Kidney (tissue), 14 donors: ENCODE measurements around the gene CRYBA2. TPM values are rescaled to one million over a fixed set of nuclear protein-coding genes. Genes with fewer than 3 reads are reported as not detected.

ENCODE experiments used
- DNase-seq, 5 donors: peaks; one replicate each; pipeline ENCODE4 v3.0.0-alpha.2; 2013 to 2020
- FAIRE-seq: peaks from 2 replicates; lab custom pipeline; 2012; peaks lifted over from hg19 to GRCh38; lab: Jason Lieb, UNC
- H3K27ac ChIP-seq, 2 donors: one replicate each; pipeline ENCODE4 v1.7.0; 2013; ENCODE audit warnings: low read depth in 2 of 2, low read length in 2 of 2, inconsistent platforms in 1 of 2
- H3K27me3 ChIP-seq: one replicate; pipeline ENCODE4 v1.7.1; 2013; ENCODE audit warnings: low read length, inconsistent platforms; ENCODE audit not compliant: control insufficient read depth, insufficient read depth
- H3K36me3 ChIP-seq, 3 donors: one replicate each; pipeline versions ENCODE4 v1.7.0 to v1.7.1; 2013; ENCODE audit warnings: low read length in 3 of 3, control low read depth in 1 of 3, inconsistent platforms in 1 of 3; ENCODE audit not compliant: insufficient read depth in 3 of 3, control insufficient read depth in 2 of 3
- H3K4me1 ChIP-seq, 3 donors: one replicate each; pipeline versions ENCODE4 v1.7.0 to v1.7.1; 2013; ENCODE audit warnings: low read length in 3 of 3, inconsistent platforms in 1 of 3, low read depth in 1 of 3; ENCODE audit not compliant: control insufficient read depth in 2 of 3, insufficient read depth in 2 of 3
- H3K4me3 ChIP-seq, 3 donors: one replicate each; pipeline versions ENCODE4 v1.7.0 to v1.8.1; 2013; ENCODE audit warnings: low read length in 3 of 3, control low read depth in 1 of 3, inconsistent platforms in 1 of 3
- H3K9ac ChIP-seq, 3 donors: one replicate each; pipeline versions ENCODE4 v1.7.0 to v1.7.1; 2013; ENCODE audit warnings: low read length in 3 of 3, control low read depth in 1 of 3, inconsistent platforms in 1 of 3
- H3K9me3 ChIP-seq, 3 donors: one replicate each; pipeline versions ENCODE4 v1.7.0 to v1.7.1; 2013; ENCODE audit warnings: low read length in 3 of 3, control low read depth in 1 of 3, inconsistent platforms in 1 of 3; ENCODE audit not compliant: control insufficient read depth in 2 of 3, insufficient read depth in 1 of 3
- intact Hi-C: fragments of 100-400 bp; cut with DNase I; formaldehyde crosslinking; loops from one replicate; pipeline ENCODE4 v1.11.1; 2022
- polyA plus RNA-seq: library from polyadenylated mRNA; stranded (reverse); fragments of 350-450 nt; fragmentation: Illumina TruSeq; extraction: RNeasy Lipid Tissue Mini Kit (QIAGEN cat#74804); gene quantifications from one replicate; pipeline ENCODE4 v1.2.3, GENCODE V29; 2014; ENCODE audit warnings: low read depth, low replicate concordance; ENCODE audit not compliant: insufficient read depth
- total RNA-seq: library from RNA; stranded (reverse); fragmentation: NEBNext Ultra II Directional; extraction: Animal tissue kit (Norgen Biotek cat#: 25700); gene quantifications from one replicate; pipeline ENCODE4 v1.2.1, GENCODE V29; 2021
- TF ChIP-seq, protein P1 (sequence below): IDR thresholded peaks from 3 replicates; pipeline ENCODE4 v1.5.1; 2012; ENCODE audit warnings: mild to moderate bottlenecking, moderate library complexity, borderline replicate concordance; ENCODE audit not compliant: insufficient read depth; ENCODE audit errors: extremely low read depth
- donor health status: control.
- donor health status: control.
- donor health status: control.
- donor health status: control.
- donor health status: control.
- donor health status: DM: yes; HTN: yes; CAD: no.
- donor health status: Normal renal cell carcinoma (clear cell type).

The CRYBA2 gene
- total and polyA plus RNA-seq, 2 donors from 2014 or later = not detected

DNA sequence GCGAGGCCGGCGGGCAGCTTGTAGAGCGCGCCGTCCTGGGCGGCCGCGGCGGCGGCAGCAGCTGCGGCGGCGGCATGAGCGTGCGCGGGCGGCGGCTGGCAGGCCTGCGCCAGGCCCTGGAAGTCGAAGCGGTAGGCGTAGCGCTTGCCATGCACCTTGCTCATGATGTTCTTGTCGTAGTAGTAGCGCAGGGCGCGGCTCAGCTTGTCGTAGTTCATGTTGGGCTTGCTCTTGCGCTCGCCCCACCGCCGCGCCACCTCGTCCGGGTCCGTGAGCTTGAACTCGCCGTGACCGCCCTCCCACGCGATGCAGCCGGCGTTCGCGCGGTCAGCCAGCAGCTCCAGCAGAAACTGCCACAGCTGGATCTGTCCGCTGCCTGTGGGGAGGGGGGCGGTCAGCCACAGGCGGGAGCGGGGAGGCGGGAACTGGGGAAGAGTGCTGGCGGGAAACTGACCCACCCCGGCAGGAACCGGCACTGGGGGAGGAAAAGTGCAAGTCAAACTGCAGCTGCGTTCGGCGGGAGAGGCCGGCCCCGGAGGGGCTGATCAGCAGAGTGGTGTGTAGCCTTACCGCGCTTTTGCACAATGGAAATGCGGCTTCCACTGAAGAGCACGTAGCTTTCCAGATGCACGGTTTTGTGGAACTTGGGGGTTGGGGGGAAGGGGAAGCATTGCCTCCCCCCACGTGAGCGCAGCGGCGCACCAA lies 11.2 kb downstream of the CRYBA2 start:
- Histone ChIP-seq H3K4me1 (peaks cover 0 to 13% (median 4%) of the 10 kb centered on the region in 3 donors), H3K9ac (no peak overlapping the region), H3K27ac (no peak overlapping the region), H3K36me3 (no peaks in the 10 kb centered on the region), H3K27me3 (peaks cover 49% of the 10 kb centered on the region), H3K9me3 (no peaks in the 10 kb centered on the region), H3K4me3 (peak overlapping the region in 1 of 3 donors; percentile 21)
- TF ChIP-seq, protein P1, sequence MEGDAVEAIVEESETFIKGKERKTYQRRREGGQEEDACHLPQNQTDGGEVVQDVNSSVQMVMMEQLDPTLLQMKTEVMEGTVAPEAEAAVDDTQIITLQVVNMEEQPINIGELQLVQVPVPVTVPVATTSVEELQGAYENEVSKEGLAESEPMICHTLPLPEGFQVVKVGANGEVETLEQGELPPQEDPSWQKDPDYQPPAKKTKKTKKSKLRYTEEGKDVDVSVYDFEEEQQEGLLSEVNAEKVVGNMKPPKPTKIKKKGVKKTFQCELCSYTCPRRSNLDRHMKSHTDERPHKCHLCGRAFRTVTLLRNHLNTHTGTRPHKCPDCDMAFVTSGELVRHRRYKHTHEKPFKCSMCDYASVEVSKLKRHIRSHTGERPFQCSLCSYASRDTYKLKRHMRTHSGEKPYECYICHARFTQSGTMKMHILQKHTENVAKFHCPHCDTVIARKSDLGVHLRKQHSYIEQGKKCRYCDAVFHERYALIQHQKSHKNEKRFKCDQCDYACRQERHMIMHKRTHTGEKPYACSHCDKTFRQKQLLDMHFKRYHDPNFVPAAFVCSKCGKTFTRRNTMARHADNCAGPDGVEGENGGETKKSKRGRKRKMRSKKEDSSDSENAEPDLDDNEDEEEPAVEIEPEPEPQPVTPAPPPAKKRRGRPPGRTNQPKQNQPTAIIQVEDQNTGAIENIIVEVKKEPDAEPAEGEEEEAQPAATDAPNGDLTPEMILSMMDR = no peak
- FAIRE-seq (no peak), DNase-seq (peak; percentile 52 to 76 (median 68))
- intact Hi-C loops = no loop called here

DNA sequence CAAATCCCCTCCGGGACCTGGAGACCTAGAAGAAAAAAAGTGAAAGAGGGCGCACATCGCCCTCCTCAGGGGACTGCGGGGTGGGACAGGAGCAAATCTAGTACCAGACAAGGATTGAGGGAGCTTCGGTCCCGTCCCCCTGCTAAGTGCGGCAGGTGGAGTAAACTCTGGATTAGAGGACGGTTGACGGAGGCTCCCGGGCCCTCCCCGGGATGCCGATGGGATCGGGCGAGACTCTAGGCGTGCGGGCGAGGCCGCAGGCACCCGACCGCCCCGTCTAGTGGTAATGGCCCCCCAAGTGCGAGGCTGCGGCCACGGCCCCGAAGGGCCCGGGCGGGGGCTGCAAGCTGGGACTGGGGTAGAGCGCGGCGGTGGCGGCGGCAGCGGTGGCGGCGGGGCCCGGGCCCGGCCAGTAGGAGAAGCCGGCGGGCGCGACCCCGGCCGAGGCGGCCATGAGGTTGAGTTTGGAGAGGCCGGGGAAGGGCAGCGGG lies 11.8 kb downstream of the CRYBA2 start:
- DNase-seq (peak in 2 of 5 donors; percentile 38 to 65), FAIRE-seq (no peak)
- Histone ChIP-seq H3K27ac (no peak overlapping the region), H3K36me3 (no peaks in the 10 kb centered on the region), H3K4me3 (no peak overlapping the region), H3K4me1 (peaks cover 0 to 13% (median 4%) of the 10 kb centered on the region in 3 donors), H3K27me3 (peaks cover 47% of the 10 kb centered on the region), H3K9me3 (no peaks in the 10 kb centered on the region), H3K9ac (no peak overlapping the region)
- intact Hi-C loops = no loop called here
- TF ChIP-seq, protein P1 = no peak

DNA sequence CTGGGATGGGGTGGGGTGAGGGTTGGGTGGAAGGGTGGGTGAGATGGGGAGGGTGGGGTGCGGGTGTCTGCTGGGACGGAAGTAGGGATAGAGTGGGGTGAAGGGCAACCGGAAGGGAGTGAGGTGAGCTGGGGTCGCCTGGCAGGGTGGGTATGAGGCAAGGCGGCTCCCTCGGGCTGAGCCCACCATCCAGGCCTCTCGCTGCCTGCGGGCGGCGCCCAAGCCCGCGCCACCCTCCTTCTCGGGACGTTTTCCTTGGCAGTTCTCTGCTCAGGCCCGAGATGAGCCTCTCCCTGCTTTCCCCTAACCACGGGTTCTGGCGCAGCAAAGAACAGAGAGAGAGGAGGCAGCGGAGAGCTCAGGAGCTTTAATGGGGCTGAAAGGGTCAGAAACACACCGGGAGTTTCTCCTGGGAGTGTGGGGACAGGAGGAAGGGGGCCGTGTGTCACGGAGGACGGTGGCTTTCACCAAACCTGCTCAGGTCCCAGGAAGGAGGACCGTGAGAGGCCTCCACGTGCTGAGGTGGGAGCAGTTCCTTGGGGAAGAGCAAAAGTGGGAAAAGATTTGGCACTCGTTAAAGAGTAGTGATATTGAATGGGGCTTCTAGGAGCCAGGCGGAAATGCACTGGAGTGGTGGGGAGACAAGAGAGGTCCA lies 12.4 kb downstream of the CRYBA2 start:
- H3K27me3 ChIP-seq = peaks cover 42% of the 10 kb centered on the region
- TF ChIP-seq, protein P1 = no peak
- no peak overlapping the region for H3K4me3 ChIP-seq
- FAIRE-seq = no peak
- no peak overlapping the region for H3K9ac ChIP-seq
- no peaks in the 10 kb centered on the region for H3K36me3 ChIP-seq
- intact Hi-C loops = no loop called here
- no peaks in the 10 kb centered on the region for H3K9me3 ChIP-seq
- H3K27ac ChIP-seq = no peak overlapping the region
- H3K4me1 ChIP-seq = peaks cover 0 to 13% (median 4%) of the 10 kb centered on the region in 3 donors
- DNase-seq = peak in 2 of 5 donors; percentile 47 to 51
